HS-27A (cell line): ENCODE data around the gene FHL3.

Source experiments
- DNase-seq: peaks from one replicate; pipeline ENCODE4 v3.0.0-alpha.2; 2012; ENCODE audit warnings: low read depth, missing footprints

The FHL3 gene

GRCh38 chr1:38012363-38013226 lies 7.3 kb upstream of the FHL3 start, which contains the start of gene UTP11:
Gene UTP11, plus strand, starts transcription at chr1:38012734. Its CDS starts 69 bp downstream, at chr1:38012803.
- peak; percentile 99 for DNase-seq

GRCh38 chr1:38009841-38010180 lies 4.5 kb upstream of the FHL3 start:
- no peak for DNase-seq

- no peak for DNase-seq
These were observed 4.0 kb upstream of the FHL3 start for GRCh38 chr1:38009088-38009840.

GRCh38 chr1:38006008-38006828 lies 904 bp upstream of the FHL3 start:
- DNase-seq: no peak

GRCh38 chr1:38004284-38005108 lies 818 bp downstream of the FHL3 start:
- no peak for DNase-seq

GRCh38 chr1:38003261-38004250 lies 1.8 kb downstream of the FHL3 start:
- no peak for DNase-seq

- DNase-seq: peak; percentile 83
These were observed 4.5 kb downstream of the FHL3 start for GRCh38 chr1:38000529-38001455.

- DNase-seq: no peak
These were observed 5.1 kb downstream of the FHL3 start for GRCh38 chr1:38000233-38000528.

- DNase-seq: no peak
These were observed 5.7 kb downstream of the FHL3 start for GRCh38 chr1:37999430-38000232.

- DNase-seq: no peak
These were observed 6.3 kb downstream of the FHL3 start for GRCh38 chr1:37998913-37999429.

GRCh38 chr1:37998089-37998808 lies 7.1 kb downstream of the FHL3 start:
- DNase-seq: no peak

GRCh38 chr1:37997256-37998088 lies 7.8 kb downstream of the FHL3 start:
- no peak for DNase-seq

- DNase-seq: no peak
These were observed 9.5 kb downstream of the FHL3 start for GRCh38 chr1:37995751-37996345.

GRCh38 chr1:37994886-37995566 lies 10.3 kb downstream of the FHL3 start:
- no peak for DNase-seq

GRCh38 chr1:37989361-37989930 lies 15.9 kb downstream of the FHL3 start:
- DNase-seq: no peak
